Lower leg skin (tissue), 3 donors: ENCODE measurements around the gene MS4A12.

Source experiments
- CTCF ChIP-seq, 3 donors: fragments of 450-650 bp; IDR thresholded peaks; one replicate each; pipeline ENCODE4 v1.5.1; 2016; ENCODE audit warnings: antibody characterized with exemption in 3 of 3, mild to moderate bottlenecking in 3 of 3, moderate library complexity in 2 of 3
- POLR2A ChIP-seq, 2 donors: fragments of 450-650 bp; IDR thresholded peaks; one replicate each; pipeline ENCODE4 v1.6.1; 2016 to 2017; ENCODE audit warnings: antibody characterized with exemption in 2 of 2, mild to moderate bottlenecking in 1 of 2, moderate library complexity in 1 of 2

GRCh38 chr11:60530454-60531100 lies 38.0 kb downstream of the MS4A12 start:
- TF ChIP-seq CTCF (IDR thresholded peaks at IDR 0.05) = no peak
- no peak for TF ChIP-seq POLR2A (IDR thresholded peaks at IDR 0.05)
